ENCODE results near the gene CR2.

DNA sequence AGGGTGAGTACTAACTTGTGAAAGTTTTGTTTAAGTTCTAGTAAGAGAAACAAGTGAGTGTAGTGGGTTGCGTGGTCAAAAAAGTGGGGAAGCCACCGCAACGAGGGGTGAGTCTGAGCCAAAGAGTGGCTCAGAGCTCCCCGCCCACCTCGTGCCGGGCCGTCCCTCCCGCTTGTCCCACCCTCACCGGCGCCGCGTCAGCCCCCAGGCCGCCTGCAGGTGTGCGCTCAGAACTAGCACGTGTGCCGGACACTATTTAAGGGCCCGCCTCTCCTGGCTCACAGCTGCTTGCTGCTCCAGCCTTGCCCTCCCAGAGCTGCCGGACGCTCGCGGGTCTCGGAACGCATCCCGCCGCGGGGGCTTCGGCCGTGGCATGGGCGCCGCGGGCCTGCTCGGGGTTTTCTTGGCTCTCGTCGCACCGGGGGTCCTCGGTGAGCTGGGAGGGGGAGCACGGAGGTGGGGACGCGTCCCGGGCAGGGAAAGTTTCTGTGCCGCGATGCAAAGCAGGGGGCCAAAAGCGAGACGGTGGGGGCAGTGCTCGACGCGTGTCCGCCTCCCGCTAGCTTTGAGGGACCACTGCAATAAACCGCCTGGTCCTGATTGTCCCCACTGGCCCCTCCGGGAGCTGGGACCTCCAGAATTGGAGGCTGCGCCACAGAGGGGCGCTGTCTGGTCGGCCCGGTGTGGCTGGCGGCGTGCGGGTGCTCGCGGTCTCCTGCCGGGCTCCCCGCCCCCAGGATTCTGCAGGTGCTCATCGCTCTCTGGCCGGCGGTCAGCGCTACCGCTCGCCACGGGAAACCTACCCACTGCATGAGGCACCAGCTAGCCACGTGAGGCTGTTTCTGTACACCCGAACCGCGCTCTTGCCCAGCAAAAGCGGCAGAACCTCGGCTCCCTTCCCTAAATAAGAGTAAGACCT, at the start of gene CR2:
- TF ChIP-seq GLIS3 (CRISPR knock-in tag; IDR thresholded peaks at IDR 0.05) (no peak), BACH2 (CRISPR knock-in tag; IDR thresholded peaks at IDR 0.05; ENCODE audit: borderline replicate concordance) (no peak), PPARA (CRISPR knock-in tag; IDR thresholded peaks at IDR 0.05; ENCODE audit: borderline replicate concordance) (no peak), ZFP30 (CRISPR knock-in tag; IDR thresholded peaks at IDR 0.05) (no peak), CSDC2 (CRISPR knock-in tag; IDR thresholded peaks at IDR 0.05) (no peak), ZNF8 (CRISPR knock-in tag; IDR thresholded peaks at IDR 0.05) (no peak), ISL1 (CRISPR knock-in tag; IDR thresholded peaks at IDR 0.05) (no peak), SNAI2 (CRISPR knock-in tag; IDR thresholded peaks at IDR 0.05) (no peak), TOX (CRISPR knock-in tag; IDR thresholded peaks at IDR 0.05; ENCODE audit: borderline replicate concordance) (no peak), RARB (CRISPR knock-in tag; IDR thresholded peaks at IDR 0.05) (no peak), ZC3H10 (CRISPR knock-in tag; IDR thresholded peaks at IDR 0.05) (no peak)
- TF ChIP-seq, protein P1, sequence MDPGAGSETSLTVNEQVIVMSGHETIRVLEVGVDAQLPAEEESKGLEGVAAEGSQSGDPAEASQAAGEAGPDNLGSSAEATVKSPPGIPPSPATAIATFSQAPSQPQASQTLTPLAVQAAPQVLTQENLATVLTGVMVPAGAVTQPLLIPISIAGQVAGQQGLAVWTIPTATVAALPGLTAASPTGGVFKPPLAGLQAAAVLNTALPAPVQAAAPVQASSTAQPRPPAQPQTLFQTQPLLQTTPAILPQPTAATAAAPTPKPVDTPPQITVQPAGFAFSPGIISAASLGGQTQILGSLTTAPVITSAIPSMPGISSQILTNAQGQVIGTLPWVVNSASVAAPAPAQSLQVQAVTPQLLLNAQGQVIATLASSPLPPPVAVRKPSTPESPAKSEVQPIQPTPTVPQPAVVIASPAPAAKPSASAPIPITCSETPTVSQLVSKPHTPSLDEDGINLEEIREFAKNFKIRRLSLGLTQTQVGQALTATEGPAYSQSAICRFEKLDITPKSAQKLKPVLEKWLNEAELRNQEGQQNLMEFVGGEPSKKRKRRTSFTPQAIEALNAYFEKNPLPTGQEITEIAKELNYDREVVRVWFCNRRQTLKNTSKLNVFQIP (CRISPR knock-in tag; IDR thresholded peaks at IDR 0.05; ENCODE audit: borderline replicate concordance, low read depth) = no peak
- TF ChIP-seq, protein P2, sequence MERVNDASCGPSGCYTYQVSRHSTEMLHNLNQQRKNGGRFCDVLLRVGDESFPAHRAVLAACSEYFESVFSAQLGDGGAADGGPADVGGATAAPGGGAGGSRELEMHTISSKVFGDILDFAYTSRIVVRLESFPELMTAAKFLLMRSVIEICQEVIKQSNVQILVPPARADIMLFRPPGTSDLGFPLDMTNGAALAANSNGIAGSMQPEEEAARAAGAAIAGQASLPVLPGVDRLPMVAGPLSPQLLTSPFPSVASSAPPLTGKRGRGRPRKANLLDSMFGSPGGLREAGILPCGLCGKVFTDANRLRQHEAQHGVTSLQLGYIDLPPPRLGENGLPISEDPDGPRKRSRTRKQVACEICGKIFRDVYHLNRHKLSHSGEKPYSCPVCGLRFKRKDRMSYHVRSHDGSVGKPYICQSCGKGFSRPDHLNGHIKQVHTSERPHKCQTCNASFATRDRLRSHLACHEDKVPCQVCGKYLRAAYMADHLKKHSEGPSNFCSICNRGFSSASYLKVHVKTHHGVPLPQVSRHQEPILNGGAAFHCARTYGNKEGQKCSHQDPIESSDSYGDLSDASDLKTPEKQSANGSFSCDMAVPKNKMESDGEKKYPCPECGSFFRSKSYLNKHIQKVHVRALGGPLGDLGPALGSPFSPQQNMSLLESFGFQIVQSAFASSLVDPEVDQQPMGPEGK (CRISPR knock-in tag; IDR thresholded peaks at IDR 0.05; ENCODE audit: borderline replicate concordance) = no peak
- TF ChIP-seq, protein P3, sequence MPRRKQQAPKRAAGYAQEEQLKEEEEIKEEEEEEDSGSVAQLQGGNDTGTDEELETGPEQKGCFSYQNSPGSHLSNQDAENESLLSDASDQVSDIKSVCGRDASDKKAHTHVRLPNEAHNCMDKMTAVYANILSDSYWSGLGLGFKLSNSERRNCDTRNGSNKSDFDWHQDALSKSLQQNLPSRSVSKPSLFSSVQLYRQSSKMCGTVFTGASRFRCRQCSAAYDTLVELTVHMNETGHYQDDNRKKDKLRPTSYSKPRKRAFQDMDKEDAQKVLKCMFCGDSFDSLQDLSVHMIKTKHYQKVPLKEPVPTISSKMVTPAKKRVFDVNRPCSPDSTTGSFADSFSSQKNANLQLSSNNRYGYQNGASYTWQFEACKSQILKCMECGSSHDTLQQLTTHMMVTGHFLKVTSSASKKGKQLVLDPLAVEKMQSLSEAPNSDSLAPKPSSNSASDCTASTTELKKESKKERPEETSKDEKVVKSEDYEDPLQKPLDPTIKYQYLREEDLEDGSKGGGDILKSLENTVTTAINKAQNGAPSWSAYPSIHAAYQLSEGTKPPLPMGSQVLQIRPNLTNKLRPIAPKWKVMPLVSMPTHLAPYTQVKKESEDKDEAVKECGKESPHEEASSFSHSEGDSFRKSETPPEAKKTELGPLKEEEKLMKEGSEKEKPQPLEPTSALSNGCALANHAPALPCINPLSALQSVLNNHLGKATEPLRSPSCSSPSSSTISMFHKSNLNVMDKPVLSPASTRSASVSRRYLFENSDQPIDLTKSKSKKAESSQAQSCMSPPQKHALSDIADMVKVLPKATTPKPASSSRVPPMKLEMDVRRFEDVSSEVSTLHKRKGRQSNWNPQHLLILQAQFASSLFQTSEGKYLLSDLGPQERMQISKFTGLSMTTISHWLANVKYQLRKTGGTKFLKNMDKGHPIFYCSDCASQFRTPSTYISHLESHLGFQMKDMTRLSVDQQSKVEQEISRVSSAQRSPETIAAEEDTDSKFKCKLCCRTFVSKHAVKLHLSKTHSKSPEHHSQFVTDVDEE (CRISPR knock-in tag; IDR thresholded peaks at IDR 0.05) = no peak
